MM.1S (cell line): ENCODE data around the gene TMEM97.
"Not testable (repeated sequence)": the region's sequence is repeated elsewhere in the genome, so short reads cannot be mapped to it uniquely, and the experiment has no call there.

Experiments
- DNase-seq: peaks from one replicate; pipeline ENCODE4 v3.0.0-alpha.2; 2015
- H2AFZ ChIP-seq: fragments of 300-600 bp; sonication (generic); 2 replicates; pipeline ENCODE4 v1.6.0; 2016; ENCODE audit warnings: antibody characterized with exemption, low read length
- H3F3A ChIP-seq: fragments of 300-600 bp; sonication (generic); 2 replicates; pipeline ENCODE4 v1.6.1; 2016; ENCODE audit warnings: mild to moderate bottlenecking, antibody characterized with exemption, low read length, moderate library complexity, mixed read lengths; ENCODE audit not compliant: insufficient read depth
- H3K27ac ChIP-seq: fragments of 300-600 bp; sonication (generic); 2 replicates; pipeline ENCODE4 v1.5.1; 2016; ENCODE audit warnings: mild to moderate bottlenecking, low read length
- H3K27me3 ChIP-seq: fragments of 300-600 bp; sonication (generic); replicated peaks from 2 replicates; pipeline ENCODE4 v1.6.0; 2016; ENCODE audit warnings: low read length; ENCODE audit not compliant: insufficient read depth
- H3K36me3 ChIP-seq: fragments of 300-600 bp; sonication (generic); replicated peaks from 2 replicates; pipeline ENCODE4 v1.6.1; 2016; ENCODE audit warnings: mild to moderate bottlenecking, low read length, mixed read lengths; ENCODE audit not compliant: insufficient read depth
- H3K4me1 ChIP-seq: fragments of 300-600 bp; sonication (generic); 2 replicates; pipeline ENCODE4 v1.6.1; 2016; ENCODE audit warnings: low read length, mixed read lengths
- H3K4me2 ChIP-seq: fragments of 300-600 bp; sonication (generic); 2 replicates; pipeline ENCODE4 v1.6.0; 2016; ENCODE audit warnings: low read depth, low read length
- H3K4me3 ChIP-seq: fragments of 300-600 bp; sonication (generic); 2 replicates; pipeline ENCODE4 v1.5.1; 2016; ENCODE audit warnings: low read length, mixed read lengths
- H3K79me2 ChIP-seq: fragments of 300-600 bp; sonication (generic); 2 replicates; pipeline ENCODE4 v1.6.1; 2016; ENCODE audit warnings: mixed run types, low read length, mixed read lengths
- H3K9ac ChIP-seq: fragments of 300-600 bp; sonication (generic); 2 replicates; pipeline ENCODE4 v1.6.1; 2016; ENCODE audit warnings: low read length, mixed read lengths
- H3K9me2 ChIP-seq: fragments of 300-600 bp; sonication (generic); replicated peaks from 2 replicates; pipeline ENCODE4 v1.6.1; 2016; ENCODE audit warnings: mild to moderate bottlenecking, low read length, mixed read lengths; ENCODE audit not compliant: insufficient read depth
- H3K9me3 ChIP-seq: fragments of 300-600 bp; sonication (generic); replicated peaks from 2 replicates; pipeline ENCODE4 v1.6.1; 2016; ENCODE audit warnings: mild to moderate bottlenecking, low read length, mixed read lengths; ENCODE audit not compliant: insufficient read depth
- H4K20me1 ChIP-seq: fragments of 300-600 bp; sonication (generic); 2 replicates; pipeline ENCODE4 v1.6.1; 2016; ENCODE audit warnings: mild to moderate bottlenecking, low read length, moderate library complexity, mixed read lengths; ENCODE audit not compliant: insufficient read depth
- EZH2 ChIP-seq: fragments of 300-600 bp; sonication (generic); optimal IDR thresholded peaks from 2 replicates; pipeline ENCODE3; 2017; ENCODE audit warnings: low read depth, mild to moderate bottlenecking, antibody characterized with exemption, low read length, mixed read lengths
- EZH2phosphoT487 ChIP-seq: fragments of 300-600 bp; sonication (generic); IDR thresholded peaks from 2 replicates; pipeline ENCODE4 v1.6.1; 2018; ENCODE audit warnings: antibody characterized with exemption, low read length
- TF ChIP-seq, protein P1 (sequence below): fragments of 300-600 bp; sonication (generic); IDR thresholded peaks from 2 replicates; pipeline ENCODE4 v1.5.1; 2016; ENCODE audit warnings: antibody characterized with exemption, low read length, mixed read lengths

The TMEM97 gene

DNA sequence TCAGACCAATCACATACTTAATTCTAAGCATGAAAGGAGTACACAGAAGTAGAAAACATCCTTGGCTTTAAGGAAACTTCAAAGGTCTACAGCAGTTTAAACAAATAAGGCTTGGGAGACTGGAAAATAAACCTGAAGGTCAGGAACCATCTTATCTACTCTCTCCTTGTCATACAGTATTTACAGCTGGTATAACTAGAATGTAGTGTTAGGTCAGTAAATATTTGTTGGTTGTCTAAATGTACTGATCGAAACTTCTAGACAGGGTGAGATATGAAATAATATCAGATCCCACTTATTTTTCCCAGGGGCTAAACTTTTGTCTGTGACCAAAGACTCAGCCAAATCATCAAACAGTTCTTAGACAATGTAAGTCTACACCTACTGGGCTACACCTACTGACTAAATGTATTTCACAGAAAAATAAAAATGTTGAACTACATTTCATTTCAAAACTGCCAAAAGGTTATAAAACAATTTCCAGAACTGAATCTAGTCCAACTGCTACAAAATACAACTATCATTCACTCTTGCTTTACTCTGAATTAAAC, 27.1 kb upstream of the TMEM97 start:
- Histone ChIP-seq H3K36me3 (no peaks in the 10 kb centered on the region), H3K4me1 (peaks cover 13% of the 10 kb centered on the region), H3K9me2 (no peaks in the 10 kb centered on the region), H3K4me3 (no peak overlapping the region), H4K20me1 (no peaks in the 10 kb centered on the region), H3K9ac (no peak overlapping the region), H2AFZ (no peak overlapping the region), H3F3A (peaks cover 7% of the 10 kb centered on the region; the same call in 1 of the 2 replicates), H3K27ac (no peak overlapping the region), H3K79me2 (no peaks in the 10 kb centered on the region), H3K4me2 (no peak overlapping the region), H3K9me3 (no peaks in the 10 kb centered on the region), H3K27me3 (no peaks in the 10 kb centered on the region)
- DNase-seq: no peak
- TF ChIP-seq, protein P1, sequence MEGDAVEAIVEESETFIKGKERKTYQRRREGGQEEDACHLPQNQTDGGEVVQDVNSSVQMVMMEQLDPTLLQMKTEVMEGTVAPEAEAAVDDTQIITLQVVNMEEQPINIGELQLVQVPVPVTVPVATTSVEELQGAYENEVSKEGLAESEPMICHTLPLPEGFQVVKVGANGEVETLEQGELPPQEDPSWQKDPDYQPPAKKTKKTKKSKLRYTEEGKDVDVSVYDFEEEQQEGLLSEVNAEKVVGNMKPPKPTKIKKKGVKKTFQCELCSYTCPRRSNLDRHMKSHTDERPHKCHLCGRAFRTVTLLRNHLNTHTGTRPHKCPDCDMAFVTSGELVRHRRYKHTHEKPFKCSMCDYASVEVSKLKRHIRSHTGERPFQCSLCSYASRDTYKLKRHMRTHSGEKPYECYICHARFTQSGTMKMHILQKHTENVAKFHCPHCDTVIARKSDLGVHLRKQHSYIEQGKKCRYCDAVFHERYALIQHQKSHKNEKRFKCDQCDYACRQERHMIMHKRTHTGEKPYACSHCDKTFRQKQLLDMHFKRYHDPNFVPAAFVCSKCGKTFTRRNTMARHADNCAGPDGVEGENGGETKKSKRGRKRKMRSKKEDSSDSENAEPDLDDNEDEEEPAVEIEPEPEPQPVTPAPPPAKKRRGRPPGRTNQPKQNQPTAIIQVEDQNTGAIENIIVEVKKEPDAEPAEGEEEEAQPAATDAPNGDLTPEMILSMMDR: no peak
- TF ChIP-seq EZH2 (no peak), EZH2phosphoT487 (no peak)

DNA sequence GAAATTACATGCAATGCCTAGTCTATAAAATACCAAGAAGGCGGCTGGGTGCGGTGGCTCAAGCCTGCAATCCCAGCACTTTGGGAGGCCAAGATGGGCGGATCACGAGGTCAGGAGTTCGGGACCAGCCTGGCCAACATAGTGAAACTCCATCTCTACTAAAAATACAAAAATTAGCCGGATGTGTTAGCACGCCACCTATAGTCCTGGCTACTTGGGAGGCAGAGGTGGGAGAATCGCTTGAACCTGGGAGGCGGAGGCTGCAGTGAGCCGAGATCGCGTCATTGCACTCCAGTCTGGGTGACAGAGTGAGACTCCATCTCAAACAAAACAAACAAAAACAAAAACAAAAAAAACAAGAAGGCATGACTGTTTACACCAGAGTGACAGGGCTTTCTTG, 26.1 kb upstream of the TMEM97 start:
- not testable (repeated sequence) for H2AFZ ChIP-seq, H3K9me2 ChIP-seq, H3K4me3 ChIP-seq, DNase-seq, H3K9me3 ChIP-seq, H4K20me1 ChIP-seq, H3K36me3 ChIP-seq, H3K79me2 ChIP-seq, H3K27me3 ChIP-seq, H3K27ac ChIP-seq, H3F3A ChIP-seq, H3K4me2 ChIP-seq, H3K9ac ChIP-seq
- H3K4me1 ChIP-seq: peaks cover 13% of the 10 kb centered on the region

DNA sequence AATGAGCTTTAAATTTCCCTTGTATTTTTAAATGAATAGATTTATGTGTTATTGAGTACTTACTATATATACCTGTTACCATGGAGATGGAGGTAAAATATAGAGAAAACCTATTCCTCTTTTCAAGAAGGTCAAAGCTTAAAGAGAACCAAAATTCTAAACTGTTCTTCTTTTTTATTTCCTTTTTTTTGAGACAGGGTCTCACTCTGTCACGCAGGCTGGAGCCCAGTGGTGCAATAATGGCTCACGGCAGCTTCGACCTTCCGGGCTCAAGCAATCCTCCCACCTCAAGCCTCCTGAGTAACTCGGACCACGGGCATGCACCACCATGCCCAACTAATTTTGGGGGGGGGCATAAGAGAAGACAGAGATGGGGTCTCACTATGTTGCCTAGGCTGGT, 25.0 kb upstream of the TMEM97 start:
- peaks cover 8% of the 10 kb centered on the region; the same call in 1 of the 2 replicates for H3F3A ChIP-seq
- no peak for DNase-seq
- H4K20me1 ChIP-seq: no peaks in the 10 kb centered on the region
- H3K79me2 ChIP-seq: no peaks in the 10 kb centered on the region
- H3K27me3 ChIP-seq: no peaks in the 10 kb centered on the region
- H3K9me3 ChIP-seq: no peaks in the 10 kb centered on the region
- no peak overlapping the region for H3K4me2 ChIP-seq
- H3K4me3 ChIP-seq: no peak overlapping the region
- H3K9ac ChIP-seq: no peak overlapping the region
- H3K36me3 ChIP-seq: no peaks in the 10 kb centered on the region; the same call in 1 of the 2 replicates
- no peak overlapping the region for H2AFZ ChIP-seq
- peaks cover 13% of the 10 kb centered on the region for H3K4me1 ChIP-seq
- H3K9me2 ChIP-seq: no peaks in the 10 kb centered on the region
- no peak overlapping the region for H3K27ac ChIP-seq
- TF ChIP-seq, protein P1: no peak
- no peak for TF ChIP-seq EZH2
- no peak for TF ChIP-seq EZH2phosphoT487

DNA sequence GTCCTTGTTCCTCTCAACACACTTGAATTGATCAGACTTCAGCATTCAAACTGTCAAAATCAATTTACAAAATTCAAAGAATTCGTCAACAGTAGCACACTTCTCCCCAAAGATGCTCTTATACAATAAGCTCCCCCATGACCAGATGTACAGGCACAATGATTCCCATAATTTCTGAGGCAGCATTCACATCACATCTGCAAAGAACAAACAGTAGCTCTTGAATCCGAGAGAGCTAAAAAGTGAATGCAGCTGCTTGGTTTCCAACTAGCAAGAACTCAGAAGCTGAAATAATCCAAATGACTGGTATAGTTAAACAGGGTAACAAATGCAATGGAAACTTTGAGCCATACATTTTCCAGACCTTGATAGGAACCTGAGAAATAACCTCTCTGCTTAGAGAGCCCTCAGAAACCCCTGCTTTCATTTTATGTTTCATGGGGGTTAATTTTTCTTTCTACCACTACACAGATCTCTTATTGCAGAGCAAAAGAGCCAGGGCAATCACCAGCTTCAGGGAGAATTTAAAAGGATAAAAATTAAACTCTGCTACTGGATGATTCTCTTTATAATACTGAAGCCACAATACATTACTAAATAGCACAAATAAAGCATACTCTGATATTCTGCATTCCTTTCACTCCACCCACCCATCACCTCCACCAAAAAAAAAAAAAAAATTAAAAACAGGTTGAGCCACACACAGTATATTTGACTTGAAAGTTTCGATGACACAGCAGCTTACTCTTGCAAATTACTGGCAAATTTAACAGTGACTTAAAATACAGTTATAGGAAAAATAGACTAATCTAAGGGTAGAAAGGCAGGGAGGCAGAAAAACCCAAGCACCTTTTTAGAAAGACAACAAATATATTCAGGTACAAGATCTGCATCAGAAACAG, 23.1 kb upstream of the TMEM97 start:
- H2AFZ ChIP-seq: no peak overlapping the region
- H3K4me1 ChIP-seq: peaks cover 21% of the 10 kb centered on the region
- H3K9me2 ChIP-seq: no peaks in the 10 kb centered on the region
- H3K27ac ChIP-seq: peak overlapping the region; percentile 4; the same call in 1 of the 2 replicates
- H3K79me2 ChIP-seq: no peaks in the 10 kb centered on the region
- H3K9me3 ChIP-seq: no peaks in the 10 kb centered on the region
- TF ChIP-seq, protein P1: no peak
- no peak for TF ChIP-seq EZH2phosphoT487
- no peak for TF ChIP-seq EZH2
- no peaks in the 10 kb centered on the region; the same call in 1 of the 2 replicates for H3K36me3 ChIP-seq
- no peak overlapping the region for H3K4me3 ChIP-seq
- H3K27me3 ChIP-seq: no peaks in the 10 kb centered on the region
- H3K9ac ChIP-seq: no peak overlapping the region
- H4K20me1 ChIP-seq: no peaks in the 10 kb centered on the region
- peak overlapping the region; percentile 42 for H3K4me2 ChIP-seq
- peak; percentile 43 for DNase-seq
- peaks cover 26% of the 10 kb centered on the region for H3F3A ChIP-seq
